GM12892 (cell line): ENCODE results near the gene NMNAT2.

Experiments used
- POLR2A ChIP-seq: IDR thresholded peaks from 2 replicates; pipeline ENCODE4 v1.6.1; 2011; ENCODE audit warnings: low read depth, low read length, control low read depth
- TAF1 ChIP-seq: IDR thresholded peaks from 2 replicates; pipeline ENCODE4 v1.6.1; 2011; ENCODE audit warnings: low read depth, mild to moderate bottlenecking, control low read depth, low read length, borderline replicate concordance

- TF ChIP-seq TAF1 = no peak
- TF ChIP-seq POLR2A = no peak
Measured at GRCh38 chr1:183215076-183215720, 203.0 kb downstream of the NMNAT2 start.
